Activated CD4-positive, alpha-beta T cell treated with anti-CD3 and anti-CD28 coated beads for 36 hours (primary cell): ENCODE data around the gene NT5C3B. TPM values are rescaled to one million over a fixed set of nuclear protein-coding genes. Genes with fewer than 3 reads are reported as not detected.
"Not testable (repeated sequence)": the region's sequence is repeated elsewhere in the genome, so short reads cannot be mapped to it uniquely, and the experiment has no call there.

Experiments used
- ATAC-seq: fragments of 200-7000 bp; cut with Tn5 transposase; one replicate; pipeline ENCODE4 v1.10.0; 2021; ENCODE audit warnings: mild to moderate bottlenecking, moderate library complexity
- CTCF ChIA-PET: fragments of 350-600 bp; sonication (Branson Sonifier 250); formaldehyde crosslinking; loops from one replicate; lab custom pipeline; 2021; ENCODE audit warnings: antibody characterized with exemption; lab: Charles Lee
- POLR2A ChIA-PET: fragments of 350-600 bp; sonication (Branson Sonifier 250); formaldehyde crosslinking; loops from one replicate; lab custom pipeline; 2021; ENCODE audit warnings: antibody characterized with exemption, inconsistent platforms; lab: Charles Lee
- DNase-seq: peaks from one replicate; pipeline ENCODE4 v3.0.0-alpha.2; 2020
- H3K27ac Mint-ChIP-seq: one replicate; pipeline ENCODE4 v1.8.0; 2021; ENCODE audit warnings: mixed read lengths
- H3K27me3 Mint-ChIP-seq: one replicate; pipeline ENCODE4 v1.8.0; 2021; ENCODE audit warnings: mixed read lengths
- H3K36me3 Mint-ChIP-seq: one replicate; pipeline ENCODE4 v1.8.0; 2021; ENCODE audit warnings: low read depth, mixed read lengths
- H3K4me1 Mint-ChIP-seq: one replicate; pipeline ENCODE4 v1.8.0; 2021; ENCODE audit warnings: mixed read lengths
- H3K4me3 Mint-ChIP-seq: one replicate; pipeline ENCODE4 v1.8.0; 2021; ENCODE audit warnings: mild to moderate bottlenecking, moderate library complexity, mixed read lengths
- H3K9me3 Mint-ChIP-seq: one replicate; pipeline ENCODE4 v1.8.0; 2021; ENCODE audit warnings: low read depth, mixed read lengths
- intact Hi-C, 2 experiments: fragments of 100-400 bp; cut with DNase I in 1 of 2; cut with micrococcal nuclease in 1 of 2; formaldehyde crosslinking; loops; one replicate each; pipeline versions ENCODE4 v1.14.2 to v1.15.1; 2022 to 2024; cut with DNase I, micrococcal nuclease
- total RNA-seq, 2 experiments: library from RNA; stranded (reverse); gene quantifications; one replicate each; pipeline ENCODE4 v1.2.3, GENCODE V29; 2021

Gene NT5C3B
- total RNA-seq, 2 experiments from 2014 or later = 37.5 to 46.9 TPM

- ATAC-seq, H3K9me3 Mint-ChIP-seq, H3K27me3 Mint-ChIP-seq, DNase-seq, H3K4me3 Mint-ChIP-seq, POLR2A ChIA-PET, H3K27ac Mint-ChIP-seq, H3K4me1 Mint-ChIP-seq, intact Hi-C loops, H3K36me3 Mint-ChIP-seq: not testable (repeated sequence)
- CTCF ChIA-PET = interaction anchor here (0.6 kb wide), 1 partner anchor 26 kb away, joined by 3 read pairs; no protein-coding TSS in a partner anchor
Observed at GRCh38 chr17:41840781-41841180, 4.7 kb upstream of the NT5C3B start.

GRCh38 chr17:41839448-41839847 is 3.4 kb upstream of the NT5C3B start:
- DNase-seq, H3K36me3 Mint-ChIP-seq, POLR2A ChIA-PET, H3K9me3 Mint-ChIP-seq, H3K4me3 Mint-ChIP-seq, H3K27ac Mint-ChIP-seq, intact Hi-C loops, H3K27me3 Mint-ChIP-seq, ATAC-seq: not testable (repeated sequence)
- H3K4me1 Mint-ChIP-seq = peaks cover 12% of the 10 kb centered on the region
- CTCF ChIA-PET = interaction anchor here (0.6 kb wide), 1 partner anchor 96 kb away, joined by 3 read pairs; no protein-coding TSS in a partner anchor

- ATAC-seq (no peak), DNase-seq (no peak)
- ChIA-PET CTCF (interaction anchor here (0.9 kb wide), 1 partner anchor 128 kb away, joined by 3 read pairs; the partner anchor contains the start of gene CNP), POLR2A (no interaction called here)
- peaks cover 13% of the 10 kb centered on the region for H3K4me1 Mint-ChIP-seq
- intact Hi-C loops = loop anchor here in 1 of 2 experiments (2.0 kb wide), 1 partner anchor 27 kb away; the partner anchor contains the start of gene KLHL11
- H3K9me3 Mint-ChIP-seq = no peaks in the 10 kb centered on the region
- peak within 1 kb of the TSS; percentile 80 for H3K4me3 Mint-ChIP-seq
- no peaks in the 10 kb centered on the region for H3K27me3 Mint-ChIP-seq
- peak within 1 kb of the TSS; percentile 70 for H3K27ac Mint-ChIP-seq
- H3K36me3 Mint-ChIP-seq = no peaks in the 10 kb centered on the region
Observed at GRCh38 chr17:41837761-41838538, 1.9 kb upstream of the NT5C3B start, which contains the start of gene KLHL10. Gene KLHL10, plus strand, starts transcription at chr17:41837825. Its CDS starts 108 bp downstream, at chr17:41837933.

- Mint-ChIP-seq H3K27me3 (no peaks in the 10 kb centered on the region), H3K36me3 (peaks cover 1% of the 10 kb centered on the region), H3K9me3 (no peaks in the 10 kb centered on the region), H3K4me1 (peaks cover 13% of the 10 kb centered on the region), H3K27ac (peak overlapping the region; percentile 70), H3K4me3 (peak overlapping the region; percentile 80)
- ChIA-PET CTCF (interaction anchor here (0.7 to 1.5 kb wide), 2 partner anchors 46 to 48 kb away, joined by 3 read pairs; no protein-coding TSS in a partner anchor), POLR2A (no interaction called here)
- intact Hi-C loops = loop anchor here (1.0 to 2.0 kb wide), 2 partner anchors 28 kb away; partner anchors contain the start of gene KLHL11 (in 1 of the 2)
- ATAC-seq (peak; percentile 17), DNase-seq (no peak)
Observed at GRCh38 chr17:41836550-41837196, 641 bp upstream of the NT5C3B start.

- intact Hi-C loops = loop anchor here in 1 of 2 experiments (1.0 kb wide), 1 partner anchor 24 kb away; the partner anchor contains the start of gene P3H4
- Mint-ChIP-seq H3K27ac (peak overlapping the region; percentile 70), H3K4me1 (peaks cover 13% of the 10 kb centered on the region), H3K27me3 (no peaks in the 10 kb centered on the region), H3K9me3 (no peaks in the 10 kb centered on the region), H3K36me3 (peaks cover 10% of the 10 kb centered on the region), H3K4me3 (peak overlapping the region; percentile 80)
- ChIA-PET CTCF (interaction anchor here (0.6 to 2.0 kb wide), 6 partner anchors 18 to 624 kb away, joined by 3 to 8 read pairs (median 3); partner anchors contain the start of gene JUP), POLR2A (no interaction called here)
- ATAC-seq (peak; percentile 6), DNase-seq (no peak)
Observed at GRCh38 chr17:41835214-41835799, 725 bp downstream of the NT5C3B start.

GRCh38 chr17:41829961-41830360 is 6.1 kb downstream of the NT5C3B start:
- ChIA-PET POLR2A (interaction anchor here (0.6 kb wide), 1 partner anchor 31 kb away, joined by 10 read pairs; no protein-coding TSS in a partner anchor), CTCF (interaction anchor here (0.6 kb wide), 1 partner anchor 49 kb away, joined by 4 read pairs; no protein-coding TSS in a partner anchor)
- H3K9me3 Mint-ChIP-seq, intact Hi-C loops, H3K27me3 Mint-ChIP-seq, H3K4me3 Mint-ChIP-seq, H3K27ac Mint-ChIP-seq, H3K4me1 Mint-ChIP-seq, DNase-seq, ATAC-seq: not testable (repeated sequence)
- H3K36me3 Mint-ChIP-seq = peaks cover 16% of the 10 kb centered on the region

GRCh38 chr17:41825175-41825845 is 10.7 kb downstream of the NT5C3B start:
- POLR2A ChIA-PET = no interaction called here
- ATAC-seq (no peak), DNase-seq (no peak)
- peaks cover 6% of the 10 kb centered on the region for H3K36me3 Mint-ChIP-seq
- no peaks in the 10 kb centered on the region for H3K4me1 Mint-ChIP-seq
- no peaks in the 10 kb centered on the region for H3K27me3 Mint-ChIP-seq
- CTCF ChIA-PET = no interaction called here
- H3K4me3 Mint-ChIP-seq = no peak overlapping the region
- intact Hi-C loops = no loop called here
- no peaks in the 10 kb centered on the region for H3K9me3 Mint-ChIP-seq
- no peak overlapping the region for H3K27ac Mint-ChIP-seq

GRCh38 chr17:41824086-41824485 is 11.9 kb downstream of the NT5C3B start:
- H3K4me1 Mint-ChIP-seq = no peaks in the 10 kb centered on the region
- H3K36me3 Mint-ChIP-seq = peaks cover 5% of the 10 kb centered on the region
- no peak for DNase-seq
- H3K27ac Mint-ChIP-seq = no peak overlapping the region
- no peaks in the 10 kb centered on the region for H3K27me3 Mint-ChIP-seq
- CTCF ChIA-PET = no interaction called here
- H3K4me3 Mint-ChIP-seq = no peak overlapping the region
- ATAC-seq = no peak
- POLR2A ChIA-PET = no interaction called here
- H3K9me3 Mint-ChIP-seq = no peaks in the 10 kb centered on the region
- intact Hi-C loops = no loop called here

- peaks cover 5% of the 10 kb centered on the region for H3K36me3 Mint-ChIP-seq
- H3K27ac Mint-ChIP-seq = no peak overlapping the region
- ChIA-PET POLR2A (interaction anchor here (0.6 kb wide), 2 partner anchors 12 to 132 kb away, joined by 3 to 5 read pairs; no protein-coding TSS in a partner anchor), CTCF (no interaction called here)
- no peaks in the 10 kb centered on the region for H3K27me3 Mint-ChIP-seq
- ATAC-seq = no peak
- H3K9me3 Mint-ChIP-seq = no peaks in the 10 kb centered on the region
- no peak for DNase-seq
- H3K4me1 Mint-ChIP-seq = no peaks in the 10 kb centered on the region
- intact Hi-C loops = no loop called here
- no peak overlapping the region for H3K4me3 Mint-ChIP-seq
Observed at GRCh38 chr17:41823580-41823979, 12.5 kb downstream of the NT5C3B start.

GRCh38 chr17:41823141-41823524 is 12.9 kb downstream of the NT5C3B start:
- Mint-ChIP-seq H3K27ac (no peak overlapping the region), H3K27me3 (no peaks in the 10 kb centered on the region), H3K4me1 (no peaks in the 10 kb centered on the region), H3K9me3 (no peaks in the 10 kb centered on the region), H3K36me3 (peaks cover 5% of the 10 kb centered on the region), H3K4me3 (no peak overlapping the region)
- POLR2A ChIA-PET = interaction anchor here (0.6 kb wide), 2 partner anchors 12 to 132 kb away, joined by 3 to 5 read pairs; no protein-coding TSS in a partner anchor
- intact Hi-C loops = no loop called here
- CTCF ChIA-PET = interaction anchor here (0.7 kb wide), 1 partner anchor 62 kb away, joined by 3 read pairs; no protein-coding TSS in a partner anchor
- DNase-seq = no peak
- no peak for ATAC-seq
